ENCODE data around the gene TMIGD1.
"Not testable (repeated sequence)": the region's sequence is repeated elsewhere in the genome, so short reads cannot be mapped to it uniquely, and the experiment has no call there.

The TMIGD1 gene

DNA sequence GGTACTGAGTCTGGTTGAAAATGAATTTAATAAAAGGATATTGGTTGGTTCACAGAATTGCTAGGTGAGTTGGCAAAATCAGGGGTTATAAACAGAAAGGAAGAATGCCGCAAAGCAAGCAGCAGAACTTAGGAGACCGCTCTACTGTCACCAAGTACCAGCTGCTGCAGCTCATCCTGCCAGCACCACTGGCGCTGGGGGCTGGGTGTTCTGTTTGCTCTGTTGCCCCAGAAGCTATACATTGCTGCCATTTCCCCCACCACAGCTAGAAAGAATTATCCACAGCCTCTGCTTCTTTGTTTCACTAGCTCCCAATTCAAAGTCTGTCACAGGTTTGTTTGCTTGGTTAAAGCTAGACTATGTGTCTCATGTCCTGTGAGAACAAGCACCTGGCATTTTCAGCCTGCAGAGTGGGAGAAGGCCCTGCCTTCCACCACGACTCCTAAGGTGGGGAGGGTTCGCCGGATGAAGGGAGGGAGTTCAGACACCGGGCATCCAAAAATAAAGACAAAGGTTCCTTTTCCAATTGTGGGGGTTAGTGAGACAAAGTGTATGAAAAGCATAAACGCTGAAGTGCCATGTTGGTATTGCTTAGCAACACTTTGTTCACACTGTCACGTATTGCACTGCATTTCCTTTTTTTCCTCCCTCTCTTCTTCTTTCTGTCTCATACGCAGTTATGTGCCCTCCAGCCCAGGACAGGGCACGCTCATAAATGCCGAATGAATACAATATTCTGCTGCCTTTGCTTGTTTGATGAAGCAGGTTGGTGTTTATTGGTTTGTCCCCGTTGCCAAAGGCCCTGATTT is 35.3 kb upstream of the TMIGD1 start:
- Mint-ChIP-seq H3K36me3 (ENCODE audit: low read depth) (peaks cover 5% of the 10 kb centered on the region), H3K4me3 (no peak overlapping the region), H3K4me1 (peaks cover 77% of the 10 kb centered on the region), H3K9me3 (peaks cover 1% of the 10 kb centered on the region), H3K27me3 (no peaks in the 10 kb centered on the region), H3K27ac (no peak overlapping the region)
- ATAC-seq (no peak), DNase-seq (no peak)

DNA sequence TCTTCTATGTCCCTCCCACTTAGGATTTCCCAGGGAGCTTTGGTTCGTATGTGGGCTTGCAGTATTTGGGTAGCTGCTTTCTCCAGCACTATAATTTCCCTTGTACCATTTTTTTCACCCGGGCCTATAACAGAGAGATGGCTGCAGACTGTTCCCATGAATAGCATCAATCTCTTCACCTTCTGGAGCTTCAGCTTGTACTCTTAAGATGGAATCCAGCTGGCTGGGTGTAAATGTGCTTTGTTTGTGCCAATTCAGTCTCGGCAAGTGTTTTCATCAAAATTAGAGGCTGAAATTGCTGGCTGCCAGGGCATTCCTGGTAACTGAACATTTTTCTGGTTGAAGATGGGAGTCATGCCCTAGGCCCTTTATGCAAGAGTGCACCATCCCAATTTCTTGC is 32.7 kb upstream of the TMIGD1 start:
- no peak for DNase-seq
- Mint-ChIP-seq H3K4me1 (peaks cover 73% of the 10 kb centered on the region), H3K9me3 (peaks cover 6% of the 10 kb centered on the region), H3K27me3 (peaks cover 3% of the 10 kb centered on the region), H3K4me3 (no peak overlapping the region), H3K36me3 (ENCODE audit: low read depth) (peaks cover 12% of the 10 kb centered on the region), H3K27ac (no peak overlapping the region)
- ATAC-seq = no peak

DNA sequence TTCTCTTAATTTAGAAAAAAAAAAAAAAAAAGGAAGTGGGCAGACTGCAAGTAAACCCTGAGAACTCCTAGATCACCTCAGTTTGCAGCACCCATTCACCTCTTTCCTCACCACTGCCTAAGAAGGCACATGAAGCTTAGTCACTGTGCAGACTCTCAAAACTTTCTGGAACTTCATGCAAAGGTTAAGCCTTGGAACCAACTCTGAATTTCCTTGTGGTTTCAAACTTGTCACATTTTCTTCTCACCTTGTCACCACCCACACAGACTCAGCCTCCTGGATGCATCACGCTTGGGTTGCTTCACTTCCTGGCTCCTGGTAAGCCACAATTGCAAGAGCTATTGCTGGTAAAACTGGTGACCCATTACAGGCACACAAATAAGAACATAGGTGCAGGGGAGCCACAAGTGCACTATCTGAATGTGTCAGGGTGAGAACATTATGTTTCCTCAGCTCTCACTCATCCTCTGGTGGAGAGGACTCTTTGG is 29.9 kb upstream of the TMIGD1 start:
- H3K27me3 Mint-ChIP-seq = peaks cover 3% of the 10 kb centered on the region
- peaks cover 16% of the 10 kb centered on the region for H3K36me3 Mint-ChIP-seq (ENCODE audit: low read depth)
- peak overlapping the region; percentile 66 for H3K4me3 Mint-ChIP-seq
- peak overlapping the region; percentile 95 for H3K27ac Mint-ChIP-seq
- DNase-seq (peak; percentile 79), ATAC-seq (peak; percentile 97)
- peaks cover 16% of the 10 kb centered on the region for H3K9me3 Mint-ChIP-seq
- H3K4me1 Mint-ChIP-seq = peaks cover 51% of the 10 kb centered on the region

DNA sequence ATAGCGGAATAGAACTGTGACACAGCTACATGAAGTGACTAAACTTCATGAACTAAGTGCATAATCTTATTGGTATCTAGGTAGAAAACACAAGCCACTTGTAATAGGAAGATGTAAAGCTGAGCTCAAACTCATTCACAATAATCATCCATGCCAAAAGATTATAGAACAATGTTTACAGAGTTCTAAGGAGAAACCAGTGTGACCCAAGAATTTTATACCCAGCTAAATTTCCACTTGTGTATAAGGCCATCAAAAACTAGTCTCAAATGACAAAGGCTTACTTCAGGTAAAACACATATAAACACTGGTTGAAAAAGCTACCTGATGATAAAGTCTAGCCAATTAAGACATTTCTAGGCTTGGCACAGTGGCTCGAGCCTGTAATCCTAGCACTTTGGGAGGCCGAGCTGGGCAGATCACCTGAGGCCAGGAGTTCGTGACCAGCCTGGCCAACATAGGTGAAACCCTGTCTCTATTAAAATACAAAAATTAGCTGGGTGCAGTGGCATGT is 28.0 kb upstream of the TMIGD1 start:
- ATAC-seq = no peak
- H3K4me3 Mint-ChIP-seq = no peak overlapping the region

DNA sequence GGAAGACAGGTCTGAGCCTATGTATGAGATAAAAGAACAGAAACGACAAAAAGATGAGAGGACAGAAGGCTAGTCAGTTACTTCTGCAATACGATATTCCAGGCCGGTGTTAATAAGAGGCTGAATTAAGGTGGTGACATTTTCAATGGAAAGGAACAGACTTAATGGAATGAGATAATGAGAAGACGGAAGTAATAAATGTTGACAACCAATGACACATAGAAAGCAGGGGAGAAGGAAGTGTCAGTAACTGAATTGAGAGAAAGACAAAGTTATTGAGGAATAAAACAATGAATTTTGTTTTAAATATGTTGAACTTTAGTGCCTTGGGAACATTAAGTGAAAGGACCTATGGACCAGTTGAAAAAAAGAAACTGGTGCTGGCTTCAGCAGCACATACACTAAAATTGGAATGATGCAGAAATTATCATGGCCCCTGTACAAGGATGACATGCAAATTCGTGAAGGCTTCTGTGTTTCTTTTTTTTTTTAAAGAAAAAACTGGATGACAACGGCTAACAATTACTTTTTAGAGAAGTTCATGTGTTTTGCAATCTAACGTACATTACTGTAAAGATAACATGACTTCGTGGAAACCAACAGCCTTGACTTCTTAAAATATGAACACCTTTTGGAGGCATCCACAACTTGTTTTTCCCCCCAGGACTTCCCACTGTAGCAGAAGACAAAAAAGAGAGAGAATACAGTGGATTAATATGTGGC is 26.4 kb upstream of the TMIGD1 start:
- Mint-ChIP-seq H3K9me3 (peaks cover 16% of the 10 kb centered on the region), H3K4me1 (peaks cover 32% of the 10 kb centered on the region), H3K27me3 (peaks cover 6% of the 10 kb centered on the region), H3K27ac (no peak overlapping the region), H3K36me3 (ENCODE audit: low read depth) (peaks cover 13% of the 10 kb centered on the region), H3K4me3 (no peak overlapping the region)
- DNase-seq = no peak
- ATAC-seq = no peak

More for the DNA sequence above, 28.0 kb upstream of the TMIGD1 start:
- Mint-ChIP-seq H3K27ac (no peak overlapping the region), H3K27me3 (peaks cover 3% of the 10 kb centered on the region), H3K9me3 (peaks cover 16% of the 10 kb centered on the region), H3K4me1 (peaks cover 40% of the 10 kb centered on the region), H3K36me3 (ENCODE audit: low read depth) (peaks cover 16% of the 10 kb centered on the region)
- no peak for DNase-seq

DNA sequence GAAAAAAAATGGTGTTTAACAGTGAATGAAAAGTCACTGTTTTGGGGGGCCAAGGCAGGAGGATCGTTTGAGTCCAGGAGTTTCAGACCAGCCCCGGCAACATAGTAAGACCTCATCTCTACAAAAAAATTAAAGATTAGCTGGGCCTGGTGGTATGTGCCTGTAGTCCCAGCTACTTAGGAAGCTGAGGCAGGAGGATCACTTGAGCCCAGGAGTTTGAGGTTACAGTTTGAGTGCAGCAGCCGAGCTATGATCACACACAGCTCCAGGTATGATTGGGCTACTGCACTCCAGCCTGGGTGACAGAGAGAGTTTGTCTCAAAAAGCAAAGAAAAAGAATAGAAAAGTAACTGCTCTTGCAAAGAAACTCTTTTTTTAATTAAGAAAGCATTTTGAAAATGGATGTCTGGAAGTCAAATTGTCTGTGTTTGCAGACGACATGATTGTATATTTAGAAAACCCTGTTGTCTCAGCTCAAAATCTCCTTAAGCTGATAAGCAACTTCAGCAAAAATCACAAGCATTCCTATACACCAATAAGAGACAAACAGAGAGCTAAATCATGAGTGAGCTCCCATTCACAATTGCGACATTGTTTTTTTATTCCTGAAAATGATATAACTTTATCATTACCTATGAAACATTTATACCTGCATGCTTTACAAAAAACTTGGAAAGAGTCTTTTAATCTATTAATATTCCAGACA is 24.4 kb upstream of the TMIGD1 start:
- Mint-ChIP-seq H3K27me3 (peaks cover 2% of the 10 kb centered on the region), H3K4me1 (peaks cover 25% of the 10 kb centered on the region), H3K4me3 (no peak overlapping the region), H3K9me3 (peaks cover 13% of the 10 kb centered on the region), H3K36me3 (ENCODE audit: low read depth) (peaks cover 10% of the 10 kb centered on the region), H3K27ac (no peak overlapping the region)
- ATAC-seq = no peak
- DNase-seq = no peak

DNA sequence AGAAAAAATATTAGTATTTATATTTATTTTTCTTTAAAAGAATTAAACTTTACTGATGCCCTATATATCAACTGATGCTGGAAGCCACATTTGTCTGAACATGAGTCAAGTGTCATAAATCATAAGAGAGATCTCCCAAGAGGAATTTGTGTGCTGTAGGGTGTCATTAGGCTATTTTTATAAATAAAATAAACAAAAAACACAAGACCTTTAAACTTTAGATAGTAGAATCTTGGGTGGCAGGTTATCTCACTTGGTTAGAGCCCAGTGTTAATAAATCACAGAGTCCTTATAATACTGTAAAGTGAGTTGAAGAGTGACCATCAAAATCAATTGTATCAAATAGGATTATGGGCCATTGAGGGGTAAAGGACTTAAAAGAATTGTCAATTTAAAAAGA is 23.6 kb upstream of the TMIGD1 start:
- H3K27me3 Mint-ChIP-seq = peaks cover 2% of the 10 kb centered on the region
- peaks cover 19% of the 10 kb centered on the region for H3K4me1 Mint-ChIP-seq
- ATAC-seq = no peak
- no peak overlapping the region for H3K4me3 Mint-ChIP-seq
- H3K27ac Mint-ChIP-seq = no peak overlapping the region
- peaks cover 7% of the 10 kb centered on the region for H3K36me3 Mint-ChIP-seq (ENCODE audit: low read depth)
- DNase-seq = no peak
- H3K9me3 Mint-ChIP-seq = peaks cover 13% of the 10 kb centered on the region

DNA sequence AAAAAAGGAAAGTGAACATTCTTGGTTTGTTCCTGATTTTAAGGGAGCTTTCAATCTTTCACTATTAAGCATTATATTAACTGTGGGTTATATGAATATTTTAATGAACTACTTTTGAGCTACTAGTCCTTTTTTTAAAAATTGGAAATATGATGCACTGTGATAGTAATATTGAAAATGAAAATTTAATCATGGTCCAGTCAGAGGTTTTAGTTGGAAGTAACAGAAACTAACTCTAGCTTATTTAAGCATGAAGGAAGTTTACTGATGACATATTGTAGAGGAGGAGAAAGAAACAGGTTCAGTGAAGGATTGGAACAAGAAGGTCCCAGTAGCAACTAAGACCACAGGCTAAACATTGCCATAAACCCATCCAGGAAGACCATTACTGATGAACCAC is 20.8 kb upstream of the TMIGD1 start:
- peak; percentile 10 for ATAC-seq
- Mint-ChIP-seq H3K9me3 (no peaks in the 10 kb centered on the region), H3K27me3 (peaks cover 2% of the 10 kb centered on the region), H3K4me3 (no peak overlapping the region), H3K27ac (no peak overlapping the region), H3K4me1 (peaks cover 25% of the 10 kb centered on the region), H3K36me3 (ENCODE audit: low read depth) (no peaks in the 10 kb centered on the region)
- DNase-seq = no peak

DNA sequence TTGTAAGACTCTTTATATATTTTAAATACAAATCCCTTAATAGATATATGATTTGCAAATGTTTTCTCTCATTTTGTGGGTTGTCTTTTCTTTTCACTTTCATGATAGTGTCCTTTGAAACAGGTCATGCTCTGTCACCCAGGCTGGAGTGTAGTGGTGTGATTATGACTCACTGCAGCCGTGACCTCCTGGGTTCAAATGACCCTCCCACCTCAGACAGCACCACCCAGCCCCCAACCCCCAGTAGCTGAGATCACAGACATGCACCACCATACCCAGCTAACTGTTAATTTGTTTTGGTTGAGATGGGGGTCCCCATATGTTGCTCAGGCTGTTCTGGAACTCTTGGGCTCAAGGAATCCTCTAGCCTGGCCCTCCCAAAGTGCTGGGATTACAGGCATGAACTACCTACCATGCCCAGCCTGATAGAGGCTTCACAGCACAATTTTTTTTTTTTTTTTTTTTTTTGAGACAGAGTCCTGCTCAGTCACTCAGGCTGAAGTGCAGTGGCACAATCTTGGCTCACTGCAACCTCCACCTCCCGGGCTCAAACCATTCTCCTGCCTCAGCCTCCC is 18.5 kb upstream of the TMIGD1 start:
- DNase-seq (no peak), ATAC-seq (peak; percentile 66)
- peaks cover 25% of the 10 kb centered on the region for H3K4me1 Mint-ChIP-seq

DNA sequence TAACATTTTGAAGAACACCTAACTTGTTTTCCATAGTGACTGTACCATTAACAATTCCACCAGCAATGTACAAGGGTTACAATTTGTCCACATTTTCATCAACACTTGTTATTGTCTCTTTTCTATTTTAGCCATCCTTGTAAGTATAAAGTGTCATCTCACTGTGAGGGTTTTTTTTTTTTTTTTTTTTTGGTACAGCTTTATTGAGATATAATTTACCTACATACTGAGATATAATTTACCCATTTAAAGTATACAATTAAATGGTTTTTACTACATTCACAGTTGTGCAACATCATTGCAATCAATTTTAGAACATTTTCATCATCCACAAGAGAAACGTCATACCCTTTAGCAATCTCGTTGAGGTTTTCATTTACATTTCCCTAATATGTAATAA is 17.9 kb upstream of the TMIGD1 start:
- no peak overlapping the region for H3K4me3 Mint-ChIP-seq
- H3K9me3 Mint-ChIP-seq = no peaks in the 10 kb centered on the region
- no peak overlapping the region for H3K27ac Mint-ChIP-seq
- ATAC-seq (no peak), DNase-seq (no peak)
- peaks cover 25% of the 10 kb centered on the region for H3K4me1 Mint-ChIP-seq
- no peaks in the 10 kb centered on the region for H3K36me3 Mint-ChIP-seq (ENCODE audit: low read depth)
- H3K27me3 Mint-ChIP-seq = peaks cover 2% of the 10 kb centered on the region

More for the DNA sequence above, 18.5 kb upstream of the TMIGD1 start:
- H3K9me3 Mint-ChIP-seq = no peaks in the 10 kb centered on the region
- H3K36me3 Mint-ChIP-seq (ENCODE audit: low read depth) = no peaks in the 10 kb centered on the region
- peaks cover 2% of the 10 kb centered on the region for H3K27me3 Mint-ChIP-seq
- no peak overlapping the region for H3K4me3 Mint-ChIP-seq
- H3K27ac Mint-ChIP-seq = no peak overlapping the region

DNA sequence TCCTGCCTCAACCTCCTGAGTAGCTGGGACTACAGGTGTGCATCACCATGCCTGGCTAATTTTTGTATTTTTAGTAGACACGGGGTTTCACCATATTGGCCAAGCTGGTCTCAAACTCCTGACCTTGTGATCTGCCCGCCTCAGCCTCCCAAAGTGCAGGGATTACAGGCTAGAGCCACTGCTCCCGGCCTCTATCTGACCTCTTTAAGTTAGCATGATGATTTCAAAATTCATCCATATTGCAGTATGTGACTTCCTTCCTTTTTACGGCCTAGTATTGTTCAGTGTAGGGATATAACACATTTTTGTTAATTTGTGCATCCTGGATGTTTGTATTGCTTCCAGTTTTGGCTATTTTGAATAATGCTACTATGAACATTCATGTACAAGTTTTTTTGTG is 17.4 kb upstream of the TMIGD1 start:
- not testable (repeated sequence) for H3K27me3 Mint-ChIP-seq; ATAC-seq; DNase-seq; H3K36me3 Mint-ChIP-seq (ENCODE audit: low read depth); H3K27ac Mint-ChIP-seq; H3K4me3 Mint-ChIP-seq; H3K9me3 Mint-ChIP-seq
- H3K4me1 Mint-ChIP-seq = peaks cover 28% of the 10 kb centered on the region

DNA sequence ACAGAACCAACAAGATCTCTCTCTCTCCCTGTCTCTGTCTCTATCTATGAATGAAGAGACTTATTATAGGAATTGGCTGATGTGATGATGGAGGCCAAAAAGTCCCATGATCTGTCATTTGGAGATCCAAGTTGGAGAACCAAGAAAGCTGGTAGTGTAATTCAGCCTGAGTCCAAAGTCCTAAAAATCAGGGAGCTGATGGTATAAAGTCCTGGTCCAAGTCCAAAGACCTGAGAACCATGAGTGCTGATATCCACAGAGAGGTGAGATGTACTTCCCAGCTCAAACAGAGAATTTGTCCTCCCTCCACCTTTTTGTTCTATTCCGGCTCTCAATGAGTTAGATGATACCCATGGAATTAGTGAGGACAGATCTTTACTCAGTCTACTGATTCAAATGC is 15.4 kb upstream of the TMIGD1 start:
- H3K36me3 Mint-ChIP-seq (ENCODE audit: low read depth) = no peaks in the 10 kb centered on the region
- no peak for DNase-seq
- ATAC-seq = no peak
- H3K9me3 Mint-ChIP-seq = no peaks in the 10 kb centered on the region
- no peaks in the 10 kb centered on the region for H3K27me3 Mint-ChIP-seq
- no peak overlapping the region for H3K27ac Mint-ChIP-seq
- H3K4me3 Mint-ChIP-seq = no peak overlapping the region
- peaks cover 23% of the 10 kb centered on the region for H3K4me1 Mint-ChIP-seq

DNA sequence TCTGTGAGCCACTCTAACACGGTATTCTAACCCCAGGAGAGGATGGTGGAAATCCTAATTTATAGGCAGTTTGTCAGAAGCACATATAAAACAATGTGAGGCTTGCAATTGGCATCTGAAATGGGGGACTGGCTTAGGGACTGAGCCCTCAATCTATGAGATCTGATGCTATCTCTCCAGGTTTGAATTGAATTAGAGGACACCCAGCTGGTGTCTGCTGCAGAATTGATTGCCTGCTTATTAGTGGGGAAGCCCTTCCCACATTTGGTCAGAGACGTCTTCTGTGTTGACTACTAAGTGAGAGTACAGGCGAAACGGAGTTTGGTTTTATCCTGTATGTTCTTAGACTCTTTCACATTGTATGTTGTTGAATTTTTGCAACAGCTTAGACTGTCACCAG is 13.6 kb upstream of the TMIGD1 start:
- ATAC-seq (no peak), DNase-seq (no peak)
- Mint-ChIP-seq H3K36me3 (ENCODE audit: low read depth) (no peaks in the 10 kb centered on the region), H3K4me1 (peaks cover 22% of the 10 kb centered on the region), H3K27me3 (no peaks in the 10 kb centered on the region), H3K4me3 (no peak overlapping the region), H3K27ac (no peak overlapping the region), H3K9me3 (no peaks in the 10 kb centered on the region)

DNA sequence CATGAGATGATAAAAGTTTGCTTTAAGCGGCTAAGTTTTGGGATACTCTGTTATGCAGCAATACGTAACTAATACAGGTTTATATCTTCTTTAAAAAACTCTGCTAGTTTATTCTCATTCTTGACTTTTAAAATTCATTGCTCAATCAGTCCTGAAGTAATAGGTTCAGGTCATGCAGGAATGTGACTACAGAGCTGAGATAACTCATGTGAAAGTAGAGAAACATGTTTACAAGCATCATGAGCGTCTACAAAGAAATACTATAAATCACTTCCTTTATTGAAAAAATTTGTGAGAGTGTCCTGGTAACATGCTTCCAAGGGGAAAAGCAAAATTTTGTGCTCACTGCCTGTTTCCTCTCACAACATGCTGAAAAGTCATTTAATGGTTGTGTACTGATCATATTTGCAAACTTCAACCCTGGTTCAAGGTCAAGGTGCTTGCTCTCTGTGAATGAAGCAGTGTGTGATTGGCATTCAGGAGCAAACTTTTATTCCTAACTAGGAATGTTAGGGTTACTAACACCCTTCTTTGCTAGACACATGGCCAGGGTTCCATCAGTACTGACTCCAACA is 12.5 kb upstream of the TMIGD1 start:
- H3K27me3 Mint-ChIP-seq = no peaks in the 10 kb centered on the region
- H3K4me1 Mint-ChIP-seq = peaks cover 15% of the 10 kb centered on the region
- no peak for ATAC-seq
- H3K27ac Mint-ChIP-seq = no peak overlapping the region
- DNase-seq = no peak
- no peaks in the 10 kb centered on the region for H3K36me3 Mint-ChIP-seq (ENCODE audit: low read depth)
- H3K4me3 Mint-ChIP-seq = no peak overlapping the region
- H3K9me3 Mint-ChIP-seq = no peaks in the 10 kb centered on the region

Measured in activated naive CD8-positive, alpha-beta T cell treated with anti-CD3 and anti-CD28 coated beads, Interleukin-2, amount 50 U/mL, for 24 hours (primary cell).